Brain microvascular endothelial cell (primary cell): Measurements from ENCODE around the gene FER1L5.

ENCODE experiments used
- DNase-seq: peaks from one replicate; pipeline ENCODE4 v3.0.0-alpha.2; 2020
- H3K27ac ChIP-seq: fragments of 250-450 bp; sonication (Bioruptor Pico); 2 replicates; pipeline ENCODE4 v1.5.1; 2020; ENCODE audit warnings: mild to moderate bottlenecking, moderate library complexity
- H3K27me3 ChIP-seq: fragments of 250-450 bp; sonication (Bioruptor Pico); replicated peaks from 2 replicates; pipeline ENCODE4 v1.5.1; 2020; ENCODE audit warnings: mild to moderate bottlenecking
- H3K36me3 ChIP-seq: fragments of 250-450 bp; sonication (Bioruptor Pico); replicated peaks from 2 replicates; pipeline ENCODE4 v1.5.1; 2020; ENCODE audit warnings: mild to moderate bottlenecking
- H3K4me3 ChIP-seq: 2 replicates; pipeline ENCODE4 v1.5.1; 2011; ENCODE audit warnings: low read depth, mild to moderate bottlenecking, control low read depth, low read length, moderate library complexity
- CTCF ChIP-seq: IDR thresholded peaks from 2 replicates; pipeline ENCODE4 v1.5.1; 2011; ENCODE audit warnings: low read depth, mild to moderate bottlenecking, moderate library complexity, low read length, control low read depth, inconsistent platforms; ENCODE audit errors: missing control alignments
- in situ Hi-C: cut with HindIII; loops from 2 replicates; pipeline ENCODE4 v1.10.0; 2017; ENCODE audit warnings: low sequenced_read_pairs, low pct_ligation_motif_present

Gene FER1L5

DNA sequence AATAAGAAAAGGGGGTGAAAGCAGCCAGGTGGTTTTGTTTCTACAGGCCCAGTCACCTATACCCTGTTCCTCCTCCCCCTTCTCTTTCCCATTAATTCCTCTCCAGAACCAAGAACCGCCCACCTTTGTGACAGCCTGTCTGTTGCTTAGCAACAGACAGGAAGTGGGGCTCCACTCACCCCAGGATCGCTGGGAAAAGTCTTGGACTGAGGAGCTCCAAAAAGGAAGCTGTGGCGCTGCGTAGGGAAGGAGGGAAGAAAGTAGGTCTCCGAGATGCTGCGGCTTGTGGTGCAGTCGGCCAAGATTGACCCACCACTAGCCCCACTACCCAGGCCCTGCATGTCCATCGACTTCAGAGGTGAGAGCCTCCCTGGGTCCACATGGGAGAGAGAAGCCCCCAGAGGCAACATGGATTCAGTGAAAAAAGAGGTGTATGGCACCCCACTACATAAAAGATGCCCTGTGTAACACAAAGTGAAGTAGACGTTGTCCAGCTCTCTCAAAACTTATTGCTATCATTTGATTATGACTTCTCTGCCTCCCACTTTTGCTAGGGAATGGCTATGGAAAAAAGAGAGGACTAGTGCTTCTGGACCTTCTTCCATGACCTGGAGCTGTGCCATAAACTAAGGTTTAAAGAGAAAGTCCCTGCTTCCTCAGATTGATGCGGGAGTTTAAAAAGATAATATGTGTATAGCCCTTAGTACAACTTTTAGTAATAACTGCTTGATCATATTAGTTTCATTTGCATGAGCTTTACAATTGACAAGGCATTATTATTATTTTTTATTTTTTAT lies at the start of gene FER1L5:
FER1L5 (plus strand) TSS at position 201 of the 797 bp plus-strand sequence; CDS start at position 274, 73 bp downstream.
- Histone ChIP-seq H3K27me3 (no peaks in the 10 kb centered on the region), H3K4me3 (peak within 1 kb of the TSS; percentile 60), H3K27ac (peak within 1 kb of the TSS; percentile 23), H3K36me3 (no peaks in the 10 kb centered on the region)
- TF ChIP-seq CTCF = no peak
- peak; percentile 41 for DNase-seq
- in situ Hi-C loops = no loop called here

DNA sequence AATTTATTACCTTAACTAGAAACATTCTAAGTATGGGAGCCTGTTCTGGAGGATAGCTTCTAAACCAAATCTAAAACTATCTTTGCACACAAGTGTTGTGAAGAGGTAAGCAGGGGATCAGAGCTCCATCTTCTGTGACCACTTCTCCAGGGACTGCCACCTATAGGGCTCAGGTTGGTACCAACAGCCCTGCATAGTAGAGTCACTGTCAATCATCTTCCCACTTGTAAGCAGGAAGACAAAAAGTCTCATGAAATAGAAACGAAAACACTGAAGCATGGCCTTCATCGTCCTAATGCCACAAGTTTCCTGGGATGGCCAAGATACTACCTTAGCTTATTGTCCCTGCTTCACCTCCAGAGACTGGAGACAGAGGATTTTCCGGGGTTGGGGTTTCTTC lies 48.3 kb upstream of the FER1L5 start:
- Histone ChIP-seq H3K4me3 (no peak overlapping the region), H3K36me3 (peaks cover 55% of the 10 kb centered on the region), H3K27ac (no peak overlapping the region), H3K27me3 (no peaks in the 10 kb centered on the region)
- TF ChIP-seq CTCF = no peak
- in situ Hi-C loops = no loop called here
- no peak for DNase-seq

GRCh38 chr2:96594691-96595152 lies 47.8 kb upstream of the FER1L5 start:
- Histone ChIP-seq H3K36me3 (peaks cover 56% of the 10 kb centered on the region), H3K27me3 (no peaks in the 10 kb centered on the region), H3K4me3 (no peak overlapping the region), H3K27ac (no peak overlapping the region)
- in situ Hi-C loops = no loop called here
- no peak for DNase-seq
- no peak for TF ChIP-seq CTCF

- peaks cover 73% of the 10 kb centered on the region for H3K36me3 ChIP-seq
- no peak overlapping the region for H3K4me3 ChIP-seq
- TF ChIP-seq CTCF = no peak
- in situ Hi-C loops = no loop called here
- no peaks in the 10 kb centered on the region for H3K27me3 ChIP-seq
- no peak for DNase-seq
- H3K27ac ChIP-seq = no peak overlapping the region
Observed at GRCh38 chr2:96596596-96596995, 46.0 kb upstream of the FER1L5 start.

DNA sequence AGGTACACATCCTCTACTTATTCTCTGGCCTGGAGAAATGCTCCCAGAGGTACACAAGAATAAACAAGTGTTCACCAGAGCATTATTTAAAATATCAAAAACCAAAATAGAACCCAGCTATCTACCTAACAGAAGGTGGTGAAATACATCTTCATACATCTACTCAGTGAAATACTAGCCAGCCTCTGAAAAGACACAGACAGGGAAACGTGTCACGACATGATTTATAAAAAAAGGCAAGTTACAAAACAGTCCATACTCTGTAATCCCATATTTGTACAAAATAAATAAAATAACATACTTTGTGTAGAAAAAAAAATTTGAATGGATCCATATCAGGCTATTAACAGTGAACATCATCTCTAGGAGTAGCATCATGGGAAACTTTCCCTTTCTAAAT lies 42.6 kb upstream of the FER1L5 start:
- H3K27ac ChIP-seq = no peak overlapping the region
- in situ Hi-C loops = no loop called here
- TF ChIP-seq CTCF = no peak
- peaks cover 78% of the 10 kb centered on the region for H3K36me3 ChIP-seq
- no peak for DNase-seq
- no peaks in the 10 kb centered on the region for H3K27me3 ChIP-seq
- H3K4me3 ChIP-seq = no peak overlapping the region
